Astrocyte (in vitro differentiated cells and primary cell): ENCODE measurements around the gene H2BK1. TPM values are rescaled to one million over a fixed set of nuclear protein-coding genes. Genes with fewer than 3 reads are reported as not detected.

Experiments used
- DNase-seq: peaks from one replicate; pipeline ENCODE4 v3.0.0-alpha.2; 2010; ENCODE audit warnings: low read depth
- FAIRE-seq: peaks from 2 replicates; lab custom pipeline; 2011; peaks lifted over from hg19 to GRCh38; lab: Jason Lieb, UNC
- H2AFZ ChIP-seq: 2 replicates; pipeline ENCODE4 v1.6.0; 2012; ENCODE audit warnings: low read depth, low read length, inconsistent platforms
- H3K27ac ChIP-seq: 2 replicates; pipeline ENCODE4 v1.5.1; 2011; ENCODE audit warnings: low read depth, low read length, inconsistent platforms
- H3K27me3 ChIP-seq: 2 replicates; pipeline ENCODE4 v1.6.0; 2011; ENCODE audit warnings: low read length, inconsistent platforms; ENCODE audit not compliant: insufficient read depth
- H3K36me3 ChIP-seq: 2 replicates; pipeline ENCODE4 v1.5.1; 2011; ENCODE audit warnings: low read length, inconsistent platforms; ENCODE audit not compliant: insufficient read depth
- H3K4me1 ChIP-seq: 2 replicates; pipeline ENCODE4 v1.5.1; 2011; ENCODE audit warnings: low read length, inconsistent platforms; ENCODE audit not compliant: insufficient read depth
- H3K4me2 ChIP-seq: 2 replicates; pipeline ENCODE4 v1.6.0; 2012; ENCODE audit warnings: low read length, inconsistent platforms
- H3K4me3 ChIP-seq: 2 replicates; pipeline ENCODE4 v1.5.1; 2011; ENCODE audit warnings: low read depth, mild to moderate bottlenecking, low read length, inconsistent platforms; ENCODE audit not compliant: insufficient read depth
- H3K79me2 ChIP-seq: 2 replicates; pipeline ENCODE4 v1.6.0; 2012; ENCODE audit warnings: mild to moderate bottlenecking, low read length, inconsistent platforms; ENCODE audit not compliant: insufficient read depth
- H3K9ac ChIP-seq: 2 replicates; pipeline ENCODE4 v1.6.0; 2012; ENCODE audit warnings: mild to moderate bottlenecking, low read length, inconsistent platforms
- H3K9me3 ChIP-seq: 2 replicates; pipeline ENCODE4 v1.5.1; 2012; ENCODE audit warnings: low read depth, mild to moderate bottlenecking, low read length, inconsistent platforms; ENCODE audit not compliant: insufficient read depth
- H4K20me1 ChIP-seq: 2 replicates; pipeline ENCODE4 v1.6.0; 2012; ENCODE audit warnings: low read length, inconsistent platforms; ENCODE audit not compliant: insufficient read depth
- H3K27ac Mint-ChIP-seq: one replicate; pipeline ENCODE4 v1.8.0; 2021; ENCODE audit warnings: mild to moderate bottlenecking, mixed read lengths; ENCODE audit not compliant: unreplicated experiment
- H3K27me3 Mint-ChIP-seq: one replicate; pipeline ENCODE4 v1.8.0; 2021; ENCODE audit warnings: low read depth, mixed read lengths; ENCODE audit not compliant: unreplicated experiment
- H3K36me3 Mint-ChIP-seq: one replicate; pipeline ENCODE4 v1.8.0; 2021; ENCODE audit warnings: low read depth, mixed read lengths; ENCODE audit not compliant: unreplicated experiment
- H3K4me1 Mint-ChIP-seq: one replicate; pipeline ENCODE4 v1.8.0; 2021; ENCODE audit warnings: low read depth, mixed read lengths; ENCODE audit not compliant: unreplicated experiment
- H3K4me3 Mint-ChIP-seq: one replicate; pipeline ENCODE4 v1.8.0; 2021; ENCODE audit warnings: mild to moderate bottlenecking, moderate library complexity, mixed read lengths; ENCODE audit not compliant: unreplicated experiment
- H3K9me3 Mint-ChIP-seq: one replicate; pipeline ENCODE4 v1.8.0; 2021; ENCODE audit warnings: mild to moderate bottlenecking, mixed read lengths; ENCODE audit not compliant: unreplicated experiment
- CTCF ChIP-seq: IDR thresholded peaks from 2 replicates; pipeline ENCODE4 v1.5.1; 2011; ENCODE audit warnings: low read depth, mild to moderate bottlenecking, inconsistent platforms, low read length, moderate library complexity; ENCODE audit not compliant: insufficient read depth
- EZH2 ChIP-seq: IDR thresholded peaks from 2 replicates; pipeline ENCODE4 v1.6.1; 2012; ENCODE audit warnings: mild to moderate bottlenecking, low read length, inconsistent platforms; ENCODE audit not compliant: insufficient read depth
- total RNA-seq: library from RNA; stranded (reverse); gene quantifications from 2 replicates; pipeline ENCODE4 v1.2.1, GENCODE V29; 2021

Gene H2BK1
- total RNA-seq, 1 donor from 2014 or later, result not detected

GRCh38 chr7:151238924-151239836 is 28.9 kb upstream of the H2BK1 start:
- H4K20me1 ChIP-seq, result peaks cover 97% of the 10 kb centered on the region
- TF ChIP-seq CTCF (no peak), EZH2 (no peak)
- no peak overlapping the region for H3K27ac ChIP-seq
- H3K36me3 Mint-ChIP-seq, result peaks cover 21% of the 10 kb centered on the region
- H3K79me2 ChIP-seq, result peaks cover 60% of the 10 kb centered on the region
- H3K9ac ChIP-seq, result no peak overlapping the region
- H3K4me3 Mint-ChIP-seq, result no peak overlapping the region
- H3K4me1 ChIP-seq, result peaks cover 5% of the 10 kb centered on the region
- no peaks in the 10 kb centered on the region for H3K9me3 Mint-ChIP-seq
- no peaks in the 10 kb centered on the region for H3K27me3 ChIP-seq
- H3K4me1 Mint-ChIP-seq, result peaks cover 12% of the 10 kb centered on the region
- FAIRE-seq (no peak), DNase-seq (no peak)
- H2AFZ ChIP-seq, result no peak overlapping the region
- H3K27me3 Mint-ChIP-seq, result no peaks in the 10 kb centered on the region
- no peak overlapping the region for H3K4me2 ChIP-seq
- H3K27ac Mint-ChIP-seq, result no peak overlapping the region
- H3K9me3 ChIP-seq, result no peaks in the 10 kb centered on the region
- H3K4me3 ChIP-seq, result no peak overlapping the region
- peaks cover 43% of the 10 kb centered on the region for H3K36me3 ChIP-seq

- Histone ChIP-seq H3K27ac (no peak overlapping the region), H3K4me1 (peaks cover 13% of the 10 kb centered on the region), H3K4me2 (no peak overlapping the region), H3K79me2 (peaks cover 69% of the 10 kb centered on the region), H3K36me3 (peaks cover 43% of the 10 kb centered on the region), H3K4me3 (no peak overlapping the region), H3K9me3 (no peaks in the 10 kb centered on the region), H3K9ac (no peak overlapping the region), H3K27me3 (no peaks in the 10 kb centered on the region), H2AFZ (no peak overlapping the region), H4K20me1 (peaks cover 99% of the 10 kb centered on the region)
- no peak for FAIRE-seq
- no peak overlapping the region for H3K27ac Mint-ChIP-seq
- H3K4me1 Mint-ChIP-seq, result peaks cover 19% of the 10 kb centered on the region
- no peak overlapping the region for H3K4me3 Mint-ChIP-seq
- TF ChIP-seq EZH2 (no peak), CTCF (no peak)
- DNase-seq, result no peak
- peaks cover 23% of the 10 kb centered on the region for H3K36me3 Mint-ChIP-seq
- H3K27me3 Mint-ChIP-seq, result no peaks in the 10 kb centered on the region
- no peaks in the 10 kb centered on the region for H3K9me3 Mint-ChIP-seq
Measured at GRCh38 chr7:151238190-151238810, 28.0 kb upstream of the H2BK1 start.
